ENCODE measurements around the gene RCOR1. TPM values are rescaled to one million over a fixed set of nuclear protein-coding genes. Genes with fewer than 3 reads are reported as not detected.
A peak's percentile ranks its signal among the peaks of the same experiment; 100 is the strongest.

RCOR1 gene
- total RNA-seq, 1 experiment from 2014 or later = 34.1 TPM

DNA sequence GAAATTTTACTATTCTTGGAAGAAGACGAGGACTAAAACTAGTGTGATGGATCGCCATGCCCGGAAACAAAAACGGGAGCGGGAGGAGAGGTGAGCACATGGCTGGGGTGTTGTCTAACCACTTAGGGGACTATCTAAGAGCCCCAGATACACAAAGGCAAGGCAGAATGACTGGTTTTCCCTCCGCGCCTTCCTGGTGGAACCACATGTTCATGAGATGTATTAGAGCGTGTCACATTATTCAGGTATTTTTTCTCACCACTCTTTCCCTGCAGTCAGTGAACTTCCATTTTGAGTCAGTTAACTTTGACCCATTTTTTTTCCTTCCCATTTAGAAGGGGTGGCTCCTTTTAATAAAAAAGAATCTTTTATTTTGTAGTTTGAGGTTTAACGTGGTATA is 116.0 kb downstream of the RCOR1 start:
- WGBS (ENCODE audit: extremely low coverage, insufficient read length, low lambda C conversion rate) = 100% methylated on average over 1 of the region's 9 CpGs

More for the DNA sequence above, 116.0 kb downstream of the RCOR1 start:
- Histone ChIP-seq H3K27me3 (ENCODE audit: insufficient read depth, low read length) (no peaks in the 10 kb centered on the region), H3K79me1 (ENCODE audit: insufficient read depth, low read depth, low read length, poor library complexity, severe bottlenecking) (no peaks in the 10 kb centered on the region), H3K79me2 (ENCODE audit: insufficient read depth, low read length) (no peaks in the 10 kb centered on the region), H2BK12ac (ENCODE audit: insufficient read length, low read depth, low read length) (no peak overlapping the region), H3K4me2 (ENCODE audit: insufficient read depth, insufficient read length, low read length) (no peak overlapping the region), H2BK15ac (ENCODE audit: low read depth, low read length) (no peak overlapping the region), H3K18ac (ENCODE audit: insufficient read length, low read depth, low read length) (no peak overlapping the region), H3T11ph (ENCODE audit: low read length) (no peak overlapping the region), H4K20me1 (ENCODE audit: control insufficient read depth, insufficient read depth, insufficient read length) (no peaks in the 10 kb centered on the region), H2BK120ac (ENCODE audit: low read depth, low read length, poor library complexity, severe bottlenecking) (no peak overlapping the region), H2AK5ac (ENCODE audit: insufficient read length, low read length) (no peak overlapping the region), H3K23me2 (ENCODE audit: insufficient read length, low read depth, low read length, poor library complexity, severe bottlenecking) (no peaks in the 10 kb centered on the region), H3K56ac (ENCODE audit: insufficient read length, low read depth, low read length) (no peak overlapping the region), H2BK20ac (ENCODE audit: low read depth, low read length, poor library complexity, severe bottlenecking) (no peak overlapping the region), H3K27ac (ENCODE audit: insufficient read length, low read depth, low read length) (no peak overlapping the region), H3K4me1 (ENCODE audit: insufficient read depth, low read length) (no peaks in the 10 kb centered on the region), H2AFZ (ENCODE audit: low read length) (no peak overlapping the region), H4K5ac (ENCODE audit: insufficient read length, low read depth, low read length) (no peak overlapping the region), H3K9me3 (ENCODE audit: control insufficient read depth, low read depth, low read length) (no peaks in the 10 kb centered on the region), H4K91ac (ENCODE audit: insufficient read length, low read depth, low read length) (no peak overlapping the region), H2BK5ac (ENCODE audit: insufficient read length, low read length) (no peak overlapping the region), H3K4ac (ENCODE audit: low read depth, low read length) (no peak overlapping the region), H3K23ac (ENCODE audit: insufficient read length, low read depth, low read length) (no peak overlapping the region), H4K8ac (replicated peaks; ENCODE audit: insufficient read length, low read depth, low read length) (no peak overlapping the region), H3K14ac (ENCODE audit: insufficient read depth, low read length) (no peak overlapping the region), H3K9ac (ENCODE audit: extremely low read depth, insufficient read length, low read length) (no peak overlapping the region)
- peaks cover 30 to 61% (median 56%) of the 10 kb centered on the region in 3 experiments for H3K36me3 Mint-ChIP-seq (ENCODE audit: insufficient read depth in 1 of 3, low read depth in 3 of 3)
- DNase-seq = no peak
- H3K9me3 Mint-ChIP-seq = peaks cover 0 to 9% of the 10 kb centered on the region in 2 experiments; a peak in 1 of 5 replicates
- no peaks in the 10 kb centered on the region for H3K27me3 Mint-ChIP-seq (ENCODE audit: low read depth)
- H3K4me3 Mint-ChIP-seq = no peak overlapping the region
- H3K27ac Mint-ChIP-seq = peak overlapping the region in 1 of 3 experiments; percentile 95; a peak in 2 of 7 replicates
- TF ChIP-seq CTCF (conservative IDR thresholded peaks at IDR 0.05) = no peak
- no peaks in the 10 kb centered on the region for H3K4me1 Mint-ChIP-seq
